Fibroblast of pulmonary artery (primary cell): ENCODE results near the gene PTPRN2.

ENCODE experiments used
- DNase-seq: peaks from one replicate; pipeline ENCODE4 v3.0.0-alpha.2; 2010; ENCODE audit warnings: low read depth
- H3K4me3 ChIP-seq: replicated peaks from 2 replicates; pipeline ENCODE4 v1.5.1; 2011; ENCODE audit warnings: low read depth, mild to moderate bottlenecking, control low read depth, low read length, moderate library complexity
- CTCF ChIP-seq: IDR thresholded peaks from 2 replicates; pipeline ENCODE4 v1.5.1; 2011; ENCODE audit warnings: mild to moderate bottlenecking, control low read depth, low read length, inconsistent platforms; ENCODE audit errors: missing control alignments

PTPRN2 gene

GRCh38 chr7:157764193-157764592 is 823.4 kb downstream of the PTPRN2 start:
- no peak overlapping the region for H3K4me3 ChIP-seq
- DNase-seq: no peak
- TF ChIP-seq CTCF: no peak

GRCh38 chr7:157763279-157764000 is 824.2 kb downstream of the PTPRN2 start:
- H3K4me3 ChIP-seq: no peak overlapping the region
- no peak for DNase-seq
- TF ChIP-seq CTCF: no peak

- no peak for TF ChIP-seq CTCF
- no peak overlapping the region for H3K4me3 ChIP-seq
- DNase-seq: no peak
These were observed 824.8 kb downstream of the PTPRN2 start for GRCh38 chr7:157762824-157763223.

- no peak for TF ChIP-seq CTCF
- H3K4me3 ChIP-seq: no peak overlapping the region
- no peak for DNase-seq
These were observed 827.5 kb downstream of the PTPRN2 start for GRCh38 chr7:157760004-157760730.

- H3K4me3 ChIP-seq: no peak overlapping the region
- TF ChIP-seq CTCF: no peak
- no peak for DNase-seq
These were observed 828.3 kb downstream of the PTPRN2 start for GRCh38 chr7:157759246-157759805.

GRCh38 chr7:157758468-157759245 is 829.0 kb downstream of the PTPRN2 start:
- no peak for DNase-seq
- no peak for TF ChIP-seq CTCF
- no peak overlapping the region for H3K4me3 ChIP-seq
